H1 (cell line): ENCODE measurements around the gene VAV2. TPM values are rescaled to one million over a fixed set of nuclear protein-coding genes. Genes with fewer than 3 reads are reported as not detected.

Source experiments
- CHD7 ChIP-seq: fragments of 300-600 bp; sonication (generic); IDR thresholded peaks from 2 replicates; pipeline ENCODE4 v1.7.1; 2012; ENCODE audit warnings: low read length, moderate library complexity, mild to moderate bottlenecking, inconsistent platforms; ENCODE audit not compliant: insufficient replicate concordance
- CTCF ChIP-seq, 3 experiments: IDR thresholded peaks; 1 replicate in 2 of 3; 2 replicates in 1 of 3; pipeline versions ENCODE4 v1.5.1 to v1.6.1; 2011; ENCODE audit warnings: low read length in 3 of 3, mild to moderate bottlenecking in 3 of 3, inconsistent platforms in 2 of 3, low read depth in 1 of 3, moderate library complexity in 1 of 3; ENCODE audit not compliant: insufficient read depth in 1 of 3; ENCODE audit errors: control extremely low read depth in 1 of 3
- POU5F1 ChIP-seq: IDR thresholded peaks from 2 replicates; pipeline ENCODE4 v1.6.1; 2011; ENCODE audit warnings: low read depth, mild to moderate bottlenecking, low read length, moderate library complexity
- polyA plus RNA-seq, 7 experiments: library from polyadenylated mRNA; depleted of rRNA in 3 of 7; stranded (reverse) in 5 of 7; unstranded in 2 of 7; fragments of >200 nt in 5 of 7; fragments of 200-250 nt in 2 of 7; gene quantifications; 1 replicate in 5 of 7; 2 replicates in 1 of 7; 4 replicates in 1 of 7; pipeline versions ENCODE4 v1.2.1 to v1.2.3, GENCODE V29; 2011 to 2013; ENCODE audit warnings: missing spikeins in 2 of 7, mixed read lengths in 2 of 7
- total RNA-seq: library from RNA; stranded (reverse); fragmentation: NEBNext Ultra II Directional; extraction: Animal tissue kit (Norgen Biotek cat#: 25700); gene quantifications from 2 replicates; pipeline ENCODE4 v1.2.1, GENCODE V29; 2021

The VAV2 gene
- total and polyA plus RNA-seq, 2 of the 8 experiments (the other 6 are each of a cell fraction or from before 2014, with no cell fraction given) = 13.6 to 37.6 TPM

- TF ChIP-seq CHD7 (no peak), CTCF (IDR thresholded peaks at IDR 0.05; ENCODE audit: control extremely low read depth in 1 of 3, insufficient read depth in 1 of 3, low read depth in 1 of 3, low read length in 3 of 3) (no peak), POU5F1 (no peak)
- TF ChIP-seq, all 59 proteins: peak for 0
Measured at GRCh38 chr9:133962341-133962740, 29.8 kb downstream of the VAV2 start (continued).
